Measurements from ENCODE around the gene ARRDC1. TPM values are rescaled to one million over a fixed set of nuclear protein-coding genes. Genes with fewer than 3 reads are reported as not detected.
"Not testable (repeated sequence)": the region's sequence is repeated elsewhere in the genome, so short reads cannot be mapped to it uniquely, and the experiment has no call there.

The ARRDC1 gene
- polyA plus RNA-seq, 2 donors = 68.5 to 207 TPM

DNA sequence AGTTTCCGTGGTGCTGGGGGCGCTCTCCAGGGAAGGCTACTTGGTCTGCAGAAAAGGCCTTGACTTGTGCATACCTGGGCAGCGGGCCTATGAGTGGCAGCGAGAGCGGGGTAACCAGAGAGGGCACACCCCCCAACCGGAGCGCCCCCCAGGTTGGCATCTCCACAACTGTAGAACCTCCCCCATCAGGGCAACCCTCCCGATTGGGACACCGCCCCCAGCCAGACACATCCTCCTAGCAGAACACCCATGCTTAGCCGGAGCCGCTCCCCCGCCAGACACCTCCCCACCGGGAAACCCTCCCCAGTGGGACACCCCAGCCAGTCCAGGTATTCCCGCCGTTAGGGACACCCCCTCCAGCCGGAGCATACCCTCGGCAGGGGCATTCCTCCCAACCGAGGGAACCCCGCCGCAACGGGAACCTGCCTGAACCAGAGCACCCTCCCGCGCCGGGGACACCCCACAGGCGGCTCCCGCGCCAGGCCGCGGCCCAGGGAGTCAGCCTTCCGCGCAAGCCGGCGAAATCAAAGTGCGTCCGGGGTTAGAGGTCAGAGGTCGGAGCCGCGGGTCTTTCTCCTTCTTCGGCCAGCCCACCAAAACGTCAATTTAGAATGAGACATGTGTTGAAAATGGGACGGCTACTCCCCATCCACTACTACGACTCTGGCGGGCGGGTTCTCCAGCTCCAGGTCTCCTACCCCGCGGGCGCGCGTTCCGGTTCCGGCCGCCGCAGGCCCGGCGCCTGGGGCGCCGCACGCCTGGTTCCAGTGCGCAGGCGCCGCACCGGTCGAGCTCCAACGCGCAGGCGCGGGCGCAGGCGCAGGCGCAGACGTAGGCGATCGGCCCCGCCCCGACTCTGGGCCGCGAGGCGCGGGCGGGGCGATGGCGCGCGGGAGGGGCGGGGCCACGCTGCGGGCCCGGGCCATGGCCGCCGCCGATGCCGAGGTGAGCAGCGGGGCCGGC lies 12.9 kb downstream of the ARRDC1 start, which contains the start of gene EHMT1:
Gene EHMT1 (plus strand): TSS at position 901 of the 963 bp plus-strand sequence. CDS start 24 bp downstream, at position 925.
- Histone ChIP-seq H3K9me3 (ENCODE audit: control insufficient read depth in 2 of 2, insufficient read depth in 1 of 2, low read depth in 1 of 2, low read length in 1 of 2) (no peaks in the 10 kb centered on the region), H3K4me1 (ENCODE audit: control insufficient read depth in 2 of 2, insufficient read depth in 2 of 2, low read length in 1 of 2) (peaks cover 0 to 15% of the 10 kb centered on the region in 2 donors), H3K36me3 (ENCODE audit: control insufficient read depth in 2 of 2, insufficient read depth in 2 of 2, low read length in 1 of 2) (peaks cover 0 to 30% of the 10 kb centered on the region in 2 donors), H3K4me3 (ENCODE audit: low read depth in 1 of 2, low read length in 2 of 2) (peak within 1 kb of the TSS; percentile 76 to 95), H3K27me3 (ENCODE audit: control insufficient read depth in 1 of 2, insufficient read depth in 2 of 2, low read length in 2 of 2) (no peaks in the 10 kb centered on the region), H3K27ac (ENCODE audit: low read depth in 2 of 2, low read length in 1 of 2) (peak within 1 kb of the TSS; percentile 91 to 95)
- 1% methylated on average over 74 to 94 of the region's 94 CpGs for WGBS, 2 donors

DNA sequence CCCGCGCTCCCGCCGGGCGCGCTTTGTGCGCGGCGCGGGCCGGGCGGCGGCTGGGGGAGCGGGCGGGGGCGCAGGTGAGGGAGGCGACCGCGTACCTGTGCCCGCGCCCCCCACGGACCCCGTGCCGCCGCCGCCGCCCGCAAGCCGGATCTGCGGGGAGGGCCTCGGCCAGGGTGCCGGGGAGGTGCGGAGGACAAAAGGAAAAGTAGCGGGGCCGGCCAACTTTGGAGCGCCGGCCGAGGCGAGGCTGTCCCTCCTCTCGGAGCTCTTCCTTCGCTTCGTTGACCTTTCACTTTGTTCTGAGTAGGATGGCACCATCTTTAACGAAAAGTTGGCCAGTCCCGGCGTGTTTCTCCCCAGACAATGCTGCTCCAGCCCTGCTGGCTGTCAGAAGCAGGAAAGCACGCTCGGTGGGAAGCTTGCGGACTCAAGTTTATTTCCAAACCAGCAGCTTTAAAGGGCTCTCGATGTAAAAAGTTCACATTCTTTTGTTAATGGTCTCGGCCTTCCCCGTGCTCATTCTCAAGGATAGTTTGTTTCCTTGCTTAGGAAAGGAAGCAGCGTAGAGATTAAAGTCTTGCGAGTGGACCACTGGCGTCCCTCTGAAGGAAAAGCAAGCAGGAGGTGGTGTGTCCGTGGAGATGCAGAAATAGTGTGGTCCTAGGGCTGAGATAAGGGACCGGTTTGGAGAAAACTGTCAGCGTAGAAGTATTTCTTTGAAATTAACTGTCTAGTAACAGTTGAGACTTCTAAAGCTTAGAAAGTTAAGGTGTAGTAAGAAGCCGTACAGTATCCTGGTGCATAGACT lies 14.0 kb downstream of the ARRDC1 start:
- WGBS, 2 donors = 0% methylated on average over 45 to 58 of the region's 58 CpGs
- peaks cover 0 to 10% of the 10 kb centered on the region in 2 donors for H3K4me1 ChIP-seq (ENCODE audit: control insufficient read depth in 2 of 2, insufficient read depth in 2 of 2, low read length in 1 of 2)

GRCh38 chr9:137620048-137620405 lies 14.5 kb downstream of the ARRDC1 start:
- Histone ChIP-seq H3K36me3 (ENCODE audit: control insufficient read depth in 2 of 2, insufficient read depth in 2 of 2, low read length in 1 of 2) (peaks cover 0 to 14% of the 10 kb centered on the region in 2 donors), H3K4me1 (ENCODE audit: control insufficient read depth in 2 of 2, insufficient read depth in 2 of 2, low read length in 1 of 2) (peaks cover 0 to 10% of the 10 kb centered on the region in 2 donors), H3K4me3 (ENCODE audit: low read depth in 1 of 2, low read length in 2 of 2) (peak overlapping the region in 1 of 2 donors; percentile 95), H3K27me3 (ENCODE audit: control insufficient read depth in 1 of 2, insufficient read depth in 2 of 2, low read length in 2 of 2) (no peaks in the 10 kb centered on the region), H3K9me3 (ENCODE audit: control insufficient read depth in 2 of 2, insufficient read depth in 1 of 2, low read depth in 1 of 2, low read length in 1 of 2) (no peaks in the 10 kb centered on the region), H3K27ac (ENCODE audit: low read depth in 2 of 2, low read length in 1 of 2) (no peak overlapping the region)
- WGBS, 2 donors = 39 to 43% methylated on average over 4 of the region's 4 CpGs

More for the DNA sequence above, 14.0 kb downstream of the ARRDC1 start:
- no peaks in the 10 kb centered on the region for H3K27me3 ChIP-seq (ENCODE audit: control insufficient read depth in 1 of 2, insufficient read depth in 2 of 2, low read length in 2 of 2)
- H3K36me3 ChIP-seq (ENCODE audit: control insufficient read depth in 2 of 2, insufficient read depth in 2 of 2, low read length in 1 of 2) = peaks cover 0 to 20% of the 10 kb centered on the region in 2 donors
- peak overlapping the region; percentile 76 to 95 for H3K4me3 ChIP-seq (ENCODE audit: low read depth in 1 of 2, low read length in 2 of 2)
- H3K27ac ChIP-seq (ENCODE audit: low read depth in 2 of 2, low read length in 1 of 2) = peak overlapping the region; percentile 91 to 95
- no peaks in the 10 kb centered on the region for H3K9me3 ChIP-seq (ENCODE audit: control insufficient read depth in 2 of 2, insufficient read depth in 1 of 2, low read depth in 1 of 2, low read length in 1 of 2)

- Histone ChIP-seq H3K36me3 (ENCODE audit: control insufficient read depth in 2 of 2, insufficient read depth in 2 of 2, low read length in 1 of 2) (peaks cover 0 to 9% of the 10 kb centered on the region in 2 donors), H3K27ac (ENCODE audit: low read depth in 2 of 2, low read length in 1 of 2) (no peak overlapping the region), H3K27me3 (ENCODE audit: control insufficient read depth in 1 of 2, insufficient read depth in 2 of 2, low read length in 2 of 2) (no peaks in the 10 kb centered on the region), H3K4me3 (ENCODE audit: low read depth in 1 of 2, low read length in 2 of 2) (peak overlapping the region in 1 of 2 donors; percentile 3), H3K9me3 (ENCODE audit: control insufficient read depth in 2 of 2, insufficient read depth in 1 of 2, low read depth in 1 of 2, low read length in 1 of 2) (no peaks in the 10 kb centered on the region), H3K4me1 (ENCODE audit: control insufficient read depth in 2 of 2, insufficient read depth in 2 of 2, low read length in 1 of 2) (peaks cover 0 to 10% of the 10 kb centered on the region in 2 donors)
- 70 to 73% methylated on average over 7 of the region's 7 CpGs for WGBS, 2 donors
Observed at GRCh38 chr9:137620581-137620980, 15.1 kb downstream of the ARRDC1 start.

GRCh38 chr9:137621131-137621757 lies 15.8 kb downstream of the ARRDC1 start:
- Histone ChIP-seq H3K27ac (ENCODE audit: low read depth in 2 of 2, low read length in 1 of 2) (no peak overlapping the region), H3K36me3 (ENCODE audit: control insufficient read depth in 2 of 2, insufficient read depth in 2 of 2, low read length in 1 of 2) (peaks cover 0 to 5% of the 10 kb centered on the region in 2 donors), H3K4me3 (ENCODE audit: low read depth in 1 of 2, low read length in 2 of 2) (no peak overlapping the region), H3K27me3 (ENCODE audit: control insufficient read depth in 1 of 2, insufficient read depth in 2 of 2, low read length in 2 of 2) (no peaks in the 10 kb centered on the region), H3K9me3 (ENCODE audit: control insufficient read depth in 2 of 2, insufficient read depth in 1 of 2, low read depth in 1 of 2, low read length in 1 of 2) (no peaks in the 10 kb centered on the region), H3K4me1 (ENCODE audit: control insufficient read depth in 2 of 2, insufficient read depth in 2 of 2, low read length in 1 of 2) (peaks cover 0 to 10% of the 10 kb centered on the region in 2 donors)
- WGBS, 2 donors = 51 to 62% methylated on average over 6 of the region's 6 CpGs

- H3K27me3 ChIP-seq (ENCODE audit: control insufficient read depth in 1 of 2, insufficient read depth in 2 of 2, low read length in 2 of 2); H3K4me1 ChIP-seq (ENCODE audit: control insufficient read depth in 2 of 2, insufficient read depth in 2 of 2, low read length in 1 of 2); H3K4me3 ChIP-seq (ENCODE audit: low read depth in 1 of 2, low read length in 2 of 2); H3K36me3 ChIP-seq (ENCODE audit: control insufficient read depth in 2 of 2, insufficient read depth in 2 of 2, low read length in 1 of 2); H3K27ac ChIP-seq (ENCODE audit: low read depth in 2 of 2, low read length in 1 of 2); H3K9me3 ChIP-seq (ENCODE audit: control insufficient read depth in 2 of 2, insufficient read depth in 1 of 2, low read depth in 1 of 2, low read length in 1 of 2): not testable (repeated sequence)
- WGBS, 2 donors = 87 to 90% methylated on average over 8 of the region's 8 CpGs
Observed at GRCh38 chr9:137622211-137622610, 16.7 kb downstream of the ARRDC1 start.

GRCh38 chr9:137626464-137626863 lies 21.0 kb downstream of the ARRDC1 start:
- no peaks in the 10 kb centered on the region for H3K27me3 ChIP-seq (ENCODE audit: control insufficient read depth in 1 of 2, insufficient read depth in 2 of 2, low read length in 2 of 2)
- no peaks in the 10 kb centered on the region for H3K4me1 ChIP-seq (ENCODE audit: control insufficient read depth in 2 of 2, insufficient read depth in 2 of 2, low read length in 1 of 2)
- H3K4me3 ChIP-seq (ENCODE audit: low read depth in 1 of 2, low read length in 2 of 2) = no peak overlapping the region
- no peak overlapping the region for H3K27ac ChIP-seq (ENCODE audit: low read depth in 2 of 2, low read length in 1 of 2)
- 87 to 88% methylated on average over 4 of the region's 4 CpGs for WGBS, 2 donors
- no peaks in the 10 kb centered on the region for H3K9me3 ChIP-seq (ENCODE audit: control insufficient read depth in 2 of 2, insufficient read depth in 1 of 2, low read depth in 1 of 2, low read length in 1 of 2)
- no peaks in the 10 kb centered on the region for H3K36me3 ChIP-seq (ENCODE audit: control insufficient read depth in 2 of 2, insufficient read depth in 2 of 2, low read length in 1 of 2)

- WGBS, 2 donors = 97 to 98% methylated on average over 14 of the region's 14 CpGs
- H3K4me1 ChIP-seq (ENCODE audit: control insufficient read depth in 2 of 2, insufficient read depth in 2 of 2, low read length in 1 of 2); H3K36me3 ChIP-seq (ENCODE audit: control insufficient read depth in 2 of 2, insufficient read depth in 2 of 2, low read length in 1 of 2); H3K27ac ChIP-seq (ENCODE audit: low read depth in 2 of 2, low read length in 1 of 2); H3K4me3 ChIP-seq (ENCODE audit: low read depth in 1 of 2, low read length in 2 of 2); H3K9me3 ChIP-seq (ENCODE audit: control insufficient read depth in 2 of 2, insufficient read depth in 1 of 2, low read depth in 1 of 2, low read length in 1 of 2); H3K27me3 ChIP-seq (ENCODE audit: control insufficient read depth in 1 of 2, insufficient read depth in 2 of 2, low read length in 2 of 2): not testable (repeated sequence)
Observed at GRCh38 chr9:137627406-137627805, 21.9 kb downstream of the ARRDC1 start.

DNA sequence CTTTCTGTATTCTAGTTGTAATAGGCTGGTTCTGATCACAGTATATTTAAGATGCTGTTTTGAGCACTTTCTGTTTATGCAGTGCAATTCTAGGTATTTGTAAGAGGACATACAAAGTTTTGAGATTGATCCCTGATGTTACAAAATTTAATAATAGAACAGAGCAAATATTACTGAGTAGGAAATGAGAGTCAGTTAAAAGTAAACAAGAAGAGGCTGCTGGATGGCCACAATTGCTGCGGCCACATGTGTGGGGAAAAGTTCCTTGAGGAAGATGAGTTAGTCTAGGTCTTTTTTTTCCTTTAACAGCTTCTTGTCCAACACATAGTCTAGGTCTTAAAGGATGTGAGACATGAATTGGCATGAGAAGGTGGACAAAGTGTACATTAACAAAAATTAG lies 24.6 kb downstream of the ARRDC1 start:
- no peak overlapping the region for H3K4me3 ChIP-seq (ENCODE audit: low read depth in 1 of 2, low read length in 2 of 2)
- no peaks in the 10 kb centered on the region for H3K36me3 ChIP-seq (ENCODE audit: control insufficient read depth in 2 of 2, insufficient read depth in 2 of 2, low read length in 1 of 2)
- WGBS, 2 donors = 46 to 58% methylated on average over 1 of the region's 1 CpG
- H3K9me3 ChIP-seq (ENCODE audit: control insufficient read depth in 2 of 2, insufficient read depth in 1 of 2, low read depth in 1 of 2, low read length in 1 of 2) = no peaks in the 10 kb centered on the region
- H3K27ac ChIP-seq (ENCODE audit: low read depth in 2 of 2, low read length in 1 of 2) = no peak overlapping the region
- no peaks in the 10 kb centered on the region for H3K27me3 ChIP-seq (ENCODE audit: control insufficient read depth in 1 of 2, insufficient read depth in 2 of 2, low read length in 2 of 2)
- peaks cover 0 to 4% of the 10 kb centered on the region in 2 donors for H3K4me1 ChIP-seq (ENCODE audit: control insufficient read depth in 2 of 2, insufficient read depth in 2 of 2, low read length in 1 of 2)

Data from esophagus (tissue), 2 donors.